GM12878 (cell line): ENCODE measurements around the gene PPP1R14B. TPM values are rescaled to one million over a fixed set of nuclear protein-coding genes. Genes with fewer than 3 reads are reported as not detected.

Source experiments
- ATAC-seq: fragments of 200-7000 bp; cut with Tn5 transposase; 3 replicates; pipeline ENCODE4 v1.9.1; 2020; ENCODE audit warnings: mild to moderate bottlenecking, moderate library complexity
- BruUV-seq: library from RNA; stranded (reverse); fragments of 400-500 nt; replicated peaks from 2 replicates; lab custom pipeline; 2021; lab: Mats Ljungman, UMichigan
- CTCF ChIA-PET: fragments of 300-600 bp; sonication (Branson Sonifier 250); formaldehyde crosslinking; extraction: SDS; loops from one replicate; lab custom pipeline; 2021; ENCODE audit warnings: inconsistent platforms; lab: Yijun Ruan, JAX
- POLR2A ChIA-PET: fragments of 350-600 bp; formaldehyde crosslinking; extraction: SDS; loops from one replicate; lab custom pipeline; 2021; ENCODE audit warnings: inconsistent platforms; lab: Charles Lee
- RAD21 ChIA-PET: fragments of 300-600 bp; sonication (Branson Sonifier 250); formaldehyde crosslinking; loops from one replicate; lab custom pipeline; 2023; ENCODE audit warnings: antibody characterized with exemption; ENCODE audit not compliant: unreplicated experiment; lab: Charles Lee
- SMC1A ChIA-PET: fragments of 300-600 bp; sonication (Branson Sonifier 250); formaldehyde crosslinking; loops from one replicate; lab custom pipeline; 2023; ENCODE audit not compliant: unreplicated experiment, uncharacterized antibody; lab: Charles Lee
- DNase-seq: peaks from one replicate; pipeline ENCODE4 v3.0.0-alpha.2; 2011; ENCODE audit warnings: low read depth, low spot score
- FAIRE-seq: peaks from 3 replicates; lab custom pipeline; 2011; peaks lifted over from hg19 to GRCh38; lab: Jason Lieb, UNC
- H2AFZ ChIP-seq: 2 replicates; pipeline ENCODE4 v1.6.0; 2011; ENCODE audit warnings: low read depth, low read length, control low read depth; ENCODE audit not compliant: control insufficient read depth
- H3K27ac ChIP-seq: 2 replicates; pipeline ENCODE4 v1.5.1; 2011; ENCODE audit warnings: control low read depth; ENCODE audit not compliant: control insufficient read depth, insufficient read depth
- H3K27me3 ChIP-seq, 2 experiments: replicated peaks in 1 of 2; 2 replicates each; pipeline versions ENCODE4 v1.6.0 to v1.6.1; 2011; ENCODE audit warnings: low read length in 1 of 2; ENCODE audit not compliant: control insufficient read depth in 2 of 2, insufficient read depth in 2 of 2
- H3K36me3 ChIP-seq, 2 experiments: 2 replicates each; pipeline ENCODE4 v1.5.1; 2011; ENCODE audit warnings: low read length in 1 of 2; ENCODE audit not compliant: control insufficient read depth in 2 of 2, insufficient read depth in 2 of 2
- H3K4me1 ChIP-seq: 2 replicates; pipeline ENCODE4 v1.6.1; 2011; ENCODE audit warnings: mild to moderate bottlenecking, low read length, moderate library complexity, mixed read lengths; ENCODE audit not compliant: control insufficient read depth, insufficient read depth
- H3K4me2 ChIP-seq: 2 replicates; pipeline ENCODE4 v1.6.0; 2011; ENCODE audit warnings: control low read depth; ENCODE audit not compliant: control insufficient read depth, insufficient read depth
- H3K4me3 ChIP-seq: fragments of 200-600 bp; sonication (generic); 2 replicates; pipeline ENCODE4 v1.5.1; 2016
- H3K79me2 ChIP-seq: 2 replicates; pipeline ENCODE4 v1.6.0; 2011; ENCODE audit warnings: low read length; ENCODE audit not compliant: control insufficient read depth, insufficient read depth
- H3K9ac ChIP-seq: 2 replicates; pipeline ENCODE4 v1.8.0; 2011; ENCODE audit warnings: low read length, control low read depth, mixed read lengths; ENCODE audit not compliant: control insufficient read depth, insufficient read depth
- H3K9me3 ChIP-seq: replicated peaks from 3 replicates; pipeline ENCODE4 v1.5.1; 2011; ENCODE audit warnings: mild to moderate bottlenecking, low read length; ENCODE audit not compliant: control insufficient read depth, insufficient read depth
- H4K20me1 ChIP-seq: 2 replicates; pipeline ENCODE4 v1.6.0; 2011; ENCODE audit not compliant: control insufficient read depth, insufficient read depth
- ASH2L ChIP-seq: fragments of 300-600, 200-600 bp; sonication (generic); IDR thresholded peaks from 2 replicates; pipeline ENCODE4 v1.6.1; 2017; ENCODE audit warnings: low read depth, mild to moderate bottlenecking, borderline replicate concordance
- ETV6 ChIP-seq, 2 experiments: fragments of 450-650 bp in 1 of 2; IDR thresholded peaks in 1 of 2; conservative IDR thresholded peaks in 1 of 2; 2 replicates each; pipeline ENCODE4 v1.6.1; 2014; ENCODE audit warnings: antibody characterized with exemption in 1 of 2, borderline replicate concordance in 1 of 2, low read depth in 1 of 2, mild to moderate bottlenecking in 1 of 2, moderate library complexity in 1 of 2
- HCFC1 ChIP-seq: fragments of 150-350 bp; IDR thresholded peaks from 2 replicates; pipeline ENCODE4 v1.6.1; 2014; ENCODE audit warnings: low read length
- SMARCA5 ChIP-seq: fragments of 450-650 bp; IDR thresholded peaks from 2 replicates; pipeline ENCODE4 v1.6.1; 2017; ENCODE audit warnings: mild to moderate bottlenecking
- ZBED1 ChIP-seq: IDR thresholded peaks from 2 replicates; pipeline ENCODE4 v1.6.1; 2016; ENCODE audit warnings: borderline replicate concordance
- ZBTB11 ChIP-seq: fragments of 450-650 bp; formaldehyde crosslinking; IDR thresholded peaks from 2 replicates; pipeline ENCODE4 v1.5.0; 2022; ENCODE audit warnings: mild to moderate bottlenecking, missing genetic modification characterization
- ZNF622 ChIP-seq: fragments of 450-650 bp; IDR thresholded peaks from 2 replicates; pipeline ENCODE4 v1.6.1; 2017; ENCODE audit warnings: mild to moderate bottlenecking, inconsistent platforms
- WGBS: methylation state at CpG from one replicate; pipeline ENCODE4 v1.1.6; 2016; ENCODE audit warnings: low lambda C conversion rate; ENCODE audit not compliant: insufficient replicate concordance, insufficient coverage; ENCODE audit errors: missing lambda C conversion rate; 5-methylcytosine and 5-hydroxymethylcytosine counted together
- in situ Hi-C: fragments of 300-500 bp; cut with MboI; formaldehyde crosslinking; loops from 9 replicates; pipeline ENCODE4 v1.14.3; 2018; ENCODE audit warnings: mixed read lengths
- intact Hi-C: fragments of 100-400 bp; cut with micrococcal nuclease; formaldehyde crosslinking; loops from one replicate; pipeline ENCODE4 v1.14.2; 2022; ENCODE audit not compliant: unreplicated experiment
- polyA plus RNA-seq, 11 experiments: library from polyadenylated mRNA; depleted of rRNA in 4 of 11; unstranded in 6 of 11; stranded (reverse) in 5 of 11; fragments of >200 nt; fragmentation: Nextera tagmentation in 4 of 11; fragmentation: Illumina TruSeq in 1 of 11; extraction: Ambion mirVana in 4 of 11; extraction: Trizol in 1 of 11; gene quantifications; 1 replicate in 1 of 11; 2 replicates in 10 of 11; pipeline versions ENCODE4 v1.2.1 to v1.2.3, GENCODE V29; 2011 to 2016; ENCODE audit warnings: inconsistent platforms in 2 of 11, missing spikeins in 2 of 11, low read depth in 1 of 11
- total RNA-seq, 4 experiments: library from RNA; depleted of rRNA in 3 of 4; stranded (reverse); fragments of >200 nt in 3 of 4; fragmentation: Illumina TruSeq in 1 of 4; extraction: Trizol in 1 of 4; gene quantifications; 2 replicates each; pipeline versions ENCODE4 v1.2.1 to v1.2.3, GENCODE V29; 2013 to 2021

The PPP1R14B gene
- total and polyA plus RNA-seq, 10 of the 15 experiments (the other 5 are each of a cell fraction or from before 2014, with no cell fraction given), result 8.4 to 283 (median 124) TPM

- SMC1A ChIA-PET, result no interaction called here
- intact Hi-C loops, result no loop called here
These were observed 2.3 kb upstream of the PPP1R14B start for GRCh38 chr11:64249038-64249437.

More at GRCh38 chr11:64249038-64249437, 2.3 kb upstream of the PPP1R14B start:
- H4K20me1 ChIP-seq, result no peaks in the 10 kb centered on the region
- peaks cover 0 to 5% of the 10 kb centered on the region in 2 experiments; a peak in 2 of 4 replicates for H3K36me3 ChIP-seq
- H2AFZ ChIP-seq, result no peak overlapping the region
- H3K4me2 ChIP-seq, result no peak overlapping the region
- H3K9me3 ChIP-seq, result no peaks in the 10 kb centered on the region
- H3K27me3 ChIP-seq, result no peaks in the 10 kb centered on the region
- H3K4me3 ChIP-seq, result no peak overlapping the region
- FAIRE-seq (no peak), ATAC-seq (no peak), DNase-seq (no peak)
- H3K27ac ChIP-seq, result no peak overlapping the region
- RAD21 ChIA-PET, result interaction anchor here (1.9 to 8.6 kb wide), 2 partner anchors 43 to 52 kb away, joined by 7 to 104 read pairs; partner anchors contain the start of genes CATSPERZ and FERMT3
- BruUV-seq, result no TSS peak
- H3K79me2 ChIP-seq, result peaks cover 21% of the 10 kb centered on the region
- WGBS, result 67% methylated on average over 4 of the region's 4 CpGs
- peaks cover 10% of the 10 kb centered on the region for H3K4me1 ChIP-seq
- no peak overlapping the region for H3K9ac ChIP-seq
- in situ Hi-C loops, result loop anchor here (25.0 kb wide), 1 partner anchor 1613 kb away; the partner anchor contains the start of genes CFL1, EFEMP2 and MUS81
- TF ChIP-seq ETV6 (conservative IDR thresholded peaks at IDR 0.05 in 1 of 2, IDR thresholded peaks at IDR 0.05 in 1 of 2; ENCODE audit: borderline replicate concordance in 1 of 2, low read depth in 1 of 2), result no peak
- TF ChIP-seq ASH2L, result no peak
- no peak for TF ChIP-seq ZBTB11 (CRISPR knock-in tag)
- TF ChIP-seq HCFC1, result no peak
- no peak for TF ChIP-seq ZBED1
- TF ChIP-seq ZNF622, result no peak
- no peak for TF ChIP-seq SMARCA5
- POLR2A ChIA-PET, result interaction anchor here (1.6 to 1.8 kb wide), 2 partner anchors 8 to 10 kb away, joined by 7 to 9 read pairs; partner anchors contain the start of gene FKBP2
- CTCF ChIA-PET, result interaction anchor here (0.8 to 4.8 kb wide), 5 partner anchors 8 to 106 kb away, joined by 3 to 64 read pairs (median 31); partner anchors contain the start of genes CATSPERZ, FERMT3 and FKBP2
